HUDEP-2 (cell line): ENCODE measurements around the gene SYNCRIP.
"Not testable (repeated sequence)": the region's sequence is repeated elsewhere in the genome, so short reads cannot be mapped to it uniquely, and the experiment has no call there.

Experiments used
- DNase-seq, 76 experiments: peaks; one replicate each; lab custom pipeline; 2025; ENCODE audit not compliant: unreplicated experiment in 76 of 76; lab: John Stamatoyannopoulos, UW

The SYNCRIP gene

DNA sequence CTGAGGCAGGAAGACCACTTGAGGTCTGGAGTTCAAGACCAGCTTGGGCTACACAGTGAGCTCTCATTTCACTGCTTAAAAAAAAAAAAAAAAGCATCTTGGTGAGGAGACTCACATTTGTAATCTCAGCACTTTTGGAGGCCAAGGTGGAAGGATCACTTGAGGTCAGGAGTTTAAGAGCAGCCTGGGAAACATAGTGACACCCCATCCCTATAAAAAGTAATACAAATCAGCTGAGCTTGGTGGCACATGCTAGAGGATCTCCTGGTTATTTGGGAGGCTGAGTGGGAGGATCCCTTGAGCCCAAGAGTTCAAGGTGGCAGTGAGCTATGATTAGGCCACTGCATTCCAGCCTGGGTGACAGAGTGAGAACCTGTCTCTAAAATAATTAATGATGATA is 29.4 kb upstream of the SYNCRIP start:
- DNase-seq = peak in 1 of 76 experiments; percentile 18

GRCh38 chr6:85670573-85670972 is 27.9 kb upstream of the SYNCRIP start:
- DNase-seq = no peak

DNA sequence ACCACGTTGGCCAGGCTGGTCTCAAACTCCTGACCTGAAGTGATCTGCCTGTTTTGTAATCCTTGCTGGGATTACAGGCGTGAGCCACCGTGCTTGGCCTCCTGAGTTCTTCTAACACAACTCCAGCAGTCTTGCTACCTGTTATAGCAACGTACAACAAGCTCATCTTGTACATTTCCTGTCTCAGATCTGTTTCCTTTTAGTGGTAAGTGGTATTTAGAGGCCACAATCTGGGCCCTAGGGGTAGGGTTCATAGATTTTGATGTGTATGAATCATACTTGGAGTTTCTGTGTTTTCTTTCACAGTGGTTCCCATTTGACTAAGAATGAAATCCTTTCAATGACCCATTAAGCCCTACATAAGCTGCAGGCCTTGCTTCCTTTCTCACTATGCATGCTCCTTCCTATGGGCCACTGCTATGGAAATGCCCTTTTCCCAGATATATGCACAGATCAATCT is 27.1 kb upstream of the SYNCRIP start:
- no peak for DNase-seq

DNA sequence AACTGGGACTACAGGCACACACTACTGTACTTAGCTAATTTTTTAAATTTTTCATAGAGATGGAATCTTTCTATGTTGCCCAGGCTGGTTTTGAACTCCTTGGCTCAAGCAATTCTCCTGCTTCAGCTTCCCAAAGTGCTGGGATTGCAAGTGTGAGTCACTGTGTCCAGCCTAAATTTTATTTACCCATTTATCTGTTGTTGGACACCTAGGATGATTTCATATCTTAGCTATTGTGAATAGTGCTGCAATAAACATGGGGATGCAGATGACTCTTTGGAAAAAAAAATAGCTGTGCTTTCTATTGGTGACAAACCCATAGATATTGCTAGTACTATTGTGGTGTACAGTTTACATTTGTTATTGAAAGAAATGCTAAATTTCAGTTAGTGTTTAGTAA is 19.6 kb upstream of the SYNCRIP start:
- no peak for DNase-seq

GRCh38 chr6:85660181-85660611 is 17.5 kb upstream of the SYNCRIP start:
- DNase-seq = no peak

- DNase-seq = no peak
Observed at GRCh38 chr6:85650606-85651005, 7.9 kb upstream of the SYNCRIP start.

DNA sequence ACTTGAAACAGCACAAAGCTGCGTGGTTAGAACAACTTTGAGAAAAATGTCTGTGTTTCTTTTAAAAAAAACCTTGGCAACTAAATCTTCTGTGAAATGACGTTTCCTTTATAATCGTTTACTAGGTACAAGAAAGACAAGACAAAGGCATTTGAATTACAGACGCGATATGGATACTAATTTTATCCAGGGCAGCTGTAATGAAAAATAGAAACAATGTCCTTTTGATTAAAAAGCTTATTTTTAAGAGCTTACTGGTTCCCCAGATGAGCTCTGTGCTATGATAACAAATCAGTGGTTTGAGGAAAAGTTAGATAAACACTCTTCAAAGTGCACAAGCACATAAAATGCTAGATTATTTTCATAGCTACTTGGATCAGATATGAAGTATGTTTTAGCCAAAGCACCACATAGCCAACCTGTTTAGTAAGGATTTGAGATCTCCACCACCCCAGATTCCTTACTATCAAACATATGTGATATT is 1.6 kb upstream of the SYNCRIP start:
- DNase-seq = peak in 2 of 76 experiments; percentile 27 to 73

DNA sequence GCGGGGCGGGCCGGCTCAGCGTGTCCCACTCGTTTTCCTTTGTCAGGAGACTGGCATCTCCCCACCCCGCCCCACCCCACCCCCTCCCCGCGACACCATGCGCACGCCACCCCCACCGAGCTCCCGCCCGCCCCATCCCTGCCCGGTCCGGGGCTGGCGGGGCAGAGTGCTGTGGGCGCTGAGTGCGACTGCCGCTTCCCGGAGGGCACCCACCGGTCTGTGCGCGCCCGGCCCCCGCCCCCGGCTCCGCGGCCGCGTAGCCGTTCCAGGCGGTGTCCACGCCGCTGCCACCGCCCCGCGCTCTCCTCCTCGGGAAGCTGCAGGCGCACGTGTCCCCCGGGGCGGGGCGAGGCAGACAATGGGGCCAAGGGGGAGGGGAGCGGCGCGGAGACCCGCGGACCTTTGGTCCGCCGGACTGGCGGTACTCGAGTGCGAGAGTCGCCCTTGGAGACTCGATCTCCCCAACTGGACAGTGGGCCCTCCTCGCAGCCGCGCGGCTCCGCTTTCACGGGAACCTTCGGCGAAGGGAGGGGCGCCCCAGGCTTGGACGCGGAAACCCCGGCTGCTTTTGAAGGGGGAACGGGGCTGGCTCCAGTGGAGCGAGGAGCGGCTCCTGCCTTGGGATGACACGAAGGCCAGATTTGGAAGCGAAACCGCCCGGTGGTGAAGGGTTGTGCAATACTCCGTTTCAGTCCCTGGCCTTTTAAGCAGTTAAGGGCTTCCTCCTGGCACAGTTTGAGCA is 1.0 kb upstream of the SYNCRIP start:
- peak in 74 of 76 experiments; percentile 31 to 95 (median 82) for DNase-seq

DNA sequence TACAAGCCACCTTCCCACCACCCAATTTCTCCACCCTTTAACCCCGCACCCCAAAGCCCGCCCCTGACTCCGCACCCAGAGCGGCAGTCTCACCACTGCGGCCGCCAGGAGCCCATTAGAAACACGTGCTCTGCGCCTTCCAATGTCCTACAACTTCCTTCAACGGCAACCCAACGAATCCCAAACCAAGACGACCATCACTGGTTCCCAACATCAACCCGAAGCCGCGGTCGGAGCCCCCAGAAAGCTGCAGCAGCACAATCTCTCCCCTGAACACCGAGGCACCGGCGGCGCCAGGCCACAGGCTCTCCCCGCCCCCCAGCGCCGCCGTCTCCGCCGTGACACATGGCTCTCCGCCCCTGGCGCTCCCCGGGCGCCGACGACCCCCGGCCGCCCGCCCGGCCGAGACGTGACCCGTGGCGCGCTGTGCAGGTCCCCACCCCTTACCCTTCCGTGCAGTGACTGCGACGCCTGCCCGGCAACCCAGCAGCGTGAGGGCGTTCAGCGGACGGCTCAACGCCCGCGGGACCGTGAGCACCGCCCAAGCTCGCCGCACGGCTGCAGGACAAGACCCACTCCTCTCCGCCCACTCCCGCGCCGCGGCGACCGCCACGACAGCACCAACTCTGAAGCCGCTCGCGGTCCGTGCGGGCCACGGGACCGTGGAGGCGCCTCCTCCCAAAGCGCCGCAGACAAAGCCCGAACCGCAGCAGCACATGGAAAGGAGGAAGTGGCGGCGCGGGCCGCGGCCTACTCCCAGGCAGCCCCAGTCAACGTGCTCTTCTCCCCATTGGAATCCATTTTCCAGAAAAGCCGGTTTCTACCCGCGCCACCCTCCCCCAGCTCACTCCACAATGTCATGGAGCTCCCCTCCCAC is 551 bp downstream of the SYNCRIP start:
- peak in 50 of 76 experiments; percentile 9 to 65 (median 42) for DNase-seq

GRCh38 chr6:85641522-85641896 is 1.2 kb downstream of the SYNCRIP start:
- peak in 6 of 76 experiments; percentile 13 to 63 (median 48) for DNase-seq

DNA sequence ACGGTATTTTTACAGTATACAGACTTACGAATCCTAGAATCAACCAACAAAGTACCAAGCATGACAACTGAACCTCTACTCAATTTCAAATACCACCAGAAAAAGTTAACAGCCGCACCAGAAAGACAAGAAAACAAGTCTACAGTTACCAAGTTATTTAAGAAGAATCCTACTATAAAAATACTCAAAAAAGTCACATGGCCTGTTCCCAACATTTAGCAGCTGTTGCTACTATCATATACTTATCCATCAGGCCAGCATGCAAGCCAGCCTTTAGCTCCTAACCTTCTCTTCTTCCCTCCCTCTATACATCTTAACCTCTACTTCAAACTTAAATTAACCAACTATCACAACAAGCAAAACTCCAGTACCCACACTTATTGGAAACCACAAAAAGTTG is 1.9 kb downstream of the SYNCRIP start:
- DNase-seq = peak in 1 of 76 experiments; percentile 6

GRCh38 chr6:85637579-85637978 is 5.1 kb downstream of the SYNCRIP start:
- DNase-seq = no peak

DNA sequence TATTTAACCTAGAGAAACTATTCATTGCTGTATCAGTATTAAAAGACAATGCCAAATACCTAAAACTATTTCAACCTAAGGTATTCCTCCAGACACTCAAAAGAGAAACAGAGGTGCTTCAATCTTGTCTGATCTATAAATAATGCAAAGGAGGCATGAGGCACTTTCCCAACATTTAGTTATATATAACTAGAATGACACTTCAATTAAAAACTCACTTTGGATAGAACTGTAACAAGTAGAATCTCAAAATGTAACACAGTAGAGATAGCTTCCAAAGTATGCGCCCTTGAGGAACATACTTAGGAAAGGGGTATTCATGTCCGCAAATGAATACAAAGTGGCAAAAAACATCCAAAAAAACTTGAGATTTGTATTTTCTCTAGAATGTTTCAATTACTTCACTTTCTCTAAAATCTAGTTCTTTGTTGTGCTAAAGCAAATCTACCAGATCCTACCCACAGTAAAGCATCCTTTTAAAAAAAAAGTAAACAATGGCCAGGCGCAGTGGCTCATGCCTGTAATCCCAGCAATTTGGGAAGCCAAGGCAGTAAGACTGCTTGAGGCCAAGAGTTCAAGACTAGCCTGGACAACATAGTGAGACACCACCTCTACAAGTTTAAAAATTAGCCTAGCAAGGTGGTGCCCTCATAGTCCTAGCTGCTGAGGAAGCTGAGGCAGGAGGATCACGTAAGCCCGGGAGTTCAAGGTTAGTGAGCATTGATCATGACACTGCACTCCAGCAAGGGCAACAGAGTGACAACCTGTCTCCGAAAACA is 10.3 kb downstream of the SYNCRIP start:
- DNase-seq = no peak

GRCh38 chr6:85631117-85631516 is 11.6 kb downstream of the SYNCRIP start:
- not testable (repeated sequence) for DNase-seq

- no peak for DNase-seq
Observed at GRCh38 chr6:85628353-85628752, 14.3 kb downstream of the SYNCRIP start.

- no peak for DNase-seq
Observed at GRCh38 chr6:85620308-85620707, 22.4 kb downstream of the SYNCRIP start.

- DNase-seq = no peak
Observed at GRCh38 chr6:85614780-85615179, 27.9 kb downstream of the SYNCRIP start.

- DNase-seq = no peak
Observed at GRCh38 chr6:85612690-85613474, 29.8 kb downstream of the SYNCRIP start.

DNA sequence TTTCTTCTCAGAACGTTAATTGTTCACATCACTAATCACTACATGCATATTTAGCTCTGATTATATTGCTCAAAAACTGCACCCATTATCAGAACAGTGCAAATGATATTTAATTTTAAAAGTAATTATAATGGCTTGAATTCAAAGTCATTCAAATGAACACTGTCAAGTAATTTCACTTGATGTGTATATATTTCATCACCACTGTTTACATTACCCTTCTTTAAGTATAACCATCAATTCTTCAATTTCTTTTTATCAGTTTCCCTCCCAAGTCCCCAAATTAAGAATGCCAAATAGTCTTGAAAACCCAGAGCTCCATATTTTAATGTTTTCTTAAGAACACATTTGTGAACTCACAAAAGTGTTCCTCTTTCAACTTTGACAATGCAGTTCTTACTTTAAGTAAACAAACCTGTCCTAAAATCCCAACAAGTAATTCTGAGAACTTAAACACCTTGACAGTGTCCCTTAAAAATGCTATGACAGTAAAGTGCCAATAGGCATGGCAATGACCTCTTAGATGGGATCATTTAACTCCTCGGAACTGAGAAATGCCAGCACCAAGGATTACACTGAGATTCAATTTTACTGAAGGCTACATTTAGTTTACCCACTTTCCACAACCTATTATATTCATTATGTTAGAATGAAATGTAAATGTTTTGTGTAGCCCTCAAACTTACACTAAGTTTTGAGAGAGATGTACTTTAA is 32.3 kb downstream of the SYNCRIP start:
- no peak for DNase-seq
